ENCODE results near the gene GAL3ST3. TPM values are rescaled to one million over a fixed set of nuclear protein-coding genes. Genes with fewer than 3 reads are reported as not detected.

The GAL3ST3 gene
- total RNA-seq, 2 experiments from 2014 or later, result 0.51 to 1.0 TPM

- H3K27me3 Mint-ChIP-seq, result peaks cover 17% of the 10 kb centered on the region
- H3K36me3 Mint-ChIP-seq (ENCODE audit: low read depth), result no peaks in the 10 kb centered on the region
- DNase-seq, result no peak
- intact Hi-C loops (cut with micrococcal nuclease), result no loop called here
- no peak for ATAC-seq
- peaks cover 9% of the 10 kb centered on the region for H3K4me1 Mint-ChIP-seq (ENCODE audit: low read depth)
- no peak overlapping the region for H3K4me3 Mint-ChIP-seq
- POLR2A ChIA-PET, result no interaction called here
- TF ChIP-seq CTCF (IDR thresholded peaks at IDR 0.05), result no peak
- H3K9me3 Mint-ChIP-seq, result no peaks in the 10 kb centered on the region
- CTCF ChIA-PET, result interaction anchor here (1.5 to 5.9 kb wide), 2 partner anchors 30 to 31 kb away, joined by 6 to 38 read pairs; no protein-coding TSS in a partner anchor
- H3K27ac Mint-ChIP-seq, result no peak overlapping the region
Measured at GRCh38 chr11:66014804-66015453, 34.0 kb downstream of the GAL3ST3 start.

GRCh38 chr11:66013762-66014100 is 35.2 kb downstream of the GAL3ST3 start:
- H3K4me1 Mint-ChIP-seq (ENCODE audit: low read depth), result peaks cover 9% of the 10 kb centered on the region
- ATAC-seq (no peak), DNase-seq (no peak)
- H3K36me3 Mint-ChIP-seq (ENCODE audit: low read depth), result no peaks in the 10 kb centered on the region
- no peak for TF ChIP-seq CTCF (IDR thresholded peaks at IDR 0.05)
- H3K4me3 Mint-ChIP-seq, result no peak overlapping the region
- no peaks in the 10 kb centered on the region for H3K9me3 Mint-ChIP-seq
- intact Hi-C loops (cut with micrococcal nuclease), result no loop called here
- H3K27ac Mint-ChIP-seq, result no peak overlapping the region
- H3K27me3 Mint-ChIP-seq, result peaks cover 17% of the 10 kb centered on the region
- POLR2A ChIA-PET, result interaction anchor here (0.6 to 1.9 kb wide), 4 partner anchors 9 to 1789 kb away, joined by 3 to 6 read pairs (median 3); no protein-coding TSS in a partner anchor
- CTCF ChIA-PET, result interaction anchor here (1.3 to 5.9 kb wide), 3 partner anchors 9 to 234 kb away, joined by 3 to 38 read pairs (median 20); no protein-coding TSS in a partner anchor

GRCh38 chr11:66012946-66013761 is 35.8 kb downstream of the GAL3ST3 start:
- H3K4me3 Mint-ChIP-seq, result no peak overlapping the region
- POLR2A ChIA-PET, result interaction anchor here (0.6 to 1.9 kb wide), 5 partner anchors 9 to 1788 kb away, joined by 3 to 6 read pairs (median 3); no protein-coding TSS in a partner anchor
- CTCF ChIA-PET, result interaction anchor here (1.3 to 5.9 kb wide), 3 partner anchors 9 to 233 kb away, joined by 3 to 38 read pairs (median 20); no protein-coding TSS in a partner anchor
- peaks cover 9% of the 10 kb centered on the region for H3K4me1 Mint-ChIP-seq (ENCODE audit: low read depth)
- ATAC-seq, result no peak
- H3K9me3 Mint-ChIP-seq, result no peaks in the 10 kb centered on the region
- peaks cover 17% of the 10 kb centered on the region for H3K27me3 Mint-ChIP-seq
- intact Hi-C loops (cut with micrococcal nuclease), result no loop called here
- H3K27ac Mint-ChIP-seq, result no peak overlapping the region
- TF ChIP-seq CTCF (IDR thresholded peaks at IDR 0.05), result no peak
- no peaks in the 10 kb centered on the region for H3K36me3 Mint-ChIP-seq (ENCODE audit: low read depth)
- no peak for DNase-seq

- TF ChIP-seq CTCF (IDR thresholded peaks at IDR 0.05), result no peak
- H3K9me3 Mint-ChIP-seq, result no peaks in the 10 kb centered on the region
- ATAC-seq, result no peak
- peaks cover 6% of the 10 kb centered on the region for H3K4me1 Mint-ChIP-seq (ENCODE audit: low read depth)
- H3K4me3 Mint-ChIP-seq, result no peak overlapping the region
- intact Hi-C loops (cut with micrococcal nuclease), result no loop called here
- DNase-seq, result no peak
- POLR2A ChIA-PET, result interaction anchor here (0.7 to 3.2 kb wide), 6 partner anchors 8 to 247 kb away, joined by 3 to 7 read pairs (median 4); partner anchors contain the start of gene SF3B2
- CTCF ChIA-PET, result interaction anchor here (1.5 to 5.9 kb wide), 3 partner anchors 10 to 128 kb away, joined by 4 to 38 read pairs (median 20); no protein-coding TSS in a partner anchor
- no peak overlapping the region for H3K27ac Mint-ChIP-seq
- H3K36me3 Mint-ChIP-seq (ENCODE audit: low read depth), result no peaks in the 10 kb centered on the region
- peaks cover 17% of the 10 kb centered on the region for H3K27me3 Mint-ChIP-seq
Measured at GRCh38 chr11:66012371-66012945, 36.5 kb downstream of the GAL3ST3 start.

Data from activated CD8-positive, alpha-beta T cell treated with anti-CD3 and anti-CD28 coated beads for 36 hours (primary cell).